Measurements from ENCODE around the gene STMN3.
"Not testable (repeated sequence)": the region's sequence is repeated elsewhere in the genome, so short reads cannot be mapped to it uniquely, and the experiment has no call there.

Gene STMN3

DNA sequence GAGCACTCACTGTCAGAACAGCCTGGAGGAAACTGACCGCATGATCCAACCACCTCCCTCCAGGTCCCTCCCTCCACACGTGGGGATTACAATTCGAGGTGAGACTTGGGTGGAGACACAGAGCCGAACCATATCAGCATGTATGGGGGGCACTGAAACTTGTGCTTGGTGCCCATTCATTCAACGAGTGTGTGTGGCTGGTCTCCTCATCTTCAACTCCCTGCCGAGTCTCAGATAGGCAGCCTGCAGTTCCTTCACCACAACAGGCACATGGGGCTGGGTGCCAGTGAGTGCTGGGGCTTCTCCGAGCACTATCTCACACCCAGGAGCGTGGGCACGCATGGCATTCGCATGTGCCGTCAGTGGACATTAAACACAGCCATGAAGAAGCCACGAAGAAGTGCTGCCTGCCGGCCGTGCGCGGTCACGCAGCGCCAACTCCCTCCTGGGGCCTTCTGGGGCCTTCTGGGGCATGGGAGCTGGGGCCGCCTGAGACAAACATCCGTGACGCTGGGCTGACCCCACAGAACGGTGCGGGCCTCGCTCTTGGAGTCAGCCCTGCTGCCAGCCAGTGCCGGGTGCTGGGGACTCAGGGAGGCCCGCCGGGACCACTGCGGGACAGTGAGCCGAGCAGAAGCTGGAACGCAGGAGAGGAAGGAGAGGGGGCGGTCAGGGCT, 4.2 kb upstream of the STMN3 start:
- DNase-seq (ENCODE audit: low read depth), result no peak

- no peak for DNase-seq (ENCODE audit: low read depth)
Measured at GRCh38 chr20:63656451-63656850, 3.2 kb upstream of the STMN3 start.

DNA sequence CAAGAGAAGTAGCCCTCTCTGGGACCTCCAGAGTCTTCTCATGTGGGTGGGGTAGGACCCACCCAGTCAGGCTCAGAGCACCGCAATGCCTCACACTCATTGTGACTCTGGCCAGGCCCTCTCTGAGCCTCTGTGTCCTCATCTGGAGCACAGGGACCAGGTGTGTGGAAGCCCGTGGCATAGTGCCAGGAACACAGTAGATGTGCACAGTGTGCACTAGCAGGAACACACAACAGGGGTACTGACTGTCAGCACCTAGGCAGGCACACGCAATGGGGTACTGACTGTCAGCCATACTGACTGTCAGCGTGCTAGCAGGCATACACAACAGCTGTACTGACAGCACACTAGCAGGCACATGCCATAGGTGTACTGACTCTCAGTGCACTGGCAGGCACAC, 2.0 kb upstream of the STMN3 start:
- DNase-seq (ENCODE audit: low read depth), result no peak

GRCh38 chr20:63653974-63654668, 897 bp upstream of the STMN3 start:
- no peak for DNase-seq (ENCODE audit: low read depth)

GRCh38 chr20:63652192-63652980, 838 bp downstream of the STMN3 start:
- DNase-seq (ENCODE audit: low read depth), result no peak

DNA sequence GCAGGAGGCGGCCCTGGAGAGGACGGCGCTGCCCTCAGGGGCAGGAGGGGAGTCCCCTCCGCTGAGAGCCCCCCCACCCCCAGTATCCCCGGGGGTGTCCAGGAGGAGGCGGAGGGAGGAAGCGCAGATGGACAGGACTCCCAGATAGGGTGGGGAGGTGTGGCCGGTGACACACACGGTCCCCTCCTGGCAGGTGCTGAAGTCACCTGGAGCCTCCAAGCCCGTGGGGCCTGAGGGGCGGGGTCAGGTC, 1.4 kb downstream of the STMN3 start:
- DNase-seq (ENCODE audit: low read depth), result no peak

DNA sequence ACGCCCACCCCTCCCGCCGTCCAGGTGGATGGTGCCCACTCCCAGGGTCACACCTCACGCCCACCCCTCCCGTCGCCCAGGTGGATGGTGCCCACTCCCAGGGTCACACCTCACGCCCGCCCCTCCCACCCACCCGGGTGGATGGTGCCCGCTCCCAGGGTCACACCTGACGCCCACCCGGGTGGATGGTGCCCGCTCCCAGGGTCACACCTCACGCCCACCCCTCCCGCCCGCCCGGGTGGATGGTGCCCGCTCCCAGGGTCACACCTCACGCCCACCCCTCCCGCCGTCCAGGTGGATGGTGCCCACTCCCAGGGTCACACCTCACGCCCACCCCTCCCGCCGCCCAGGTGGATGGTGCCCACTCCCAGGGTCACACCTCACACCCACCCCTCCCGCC, 2.7 kb downstream of the STMN3 start:
- DNase-seq (ENCODE audit: low read depth), result not testable (repeated sequence)

- no peak for DNase-seq (ENCODE audit: low read depth)
Measured at GRCh38 chr20:63648895-63649589, 4.2 kb downstream of the STMN3 start.

- no peak for DNase-seq (ENCODE audit: low read depth)
Measured at GRCh38 chr20:63648190-63648589, 5.0 kb downstream of the STMN3 start.

- DNase-seq (ENCODE audit: low read depth), result no peak
Measured at GRCh38 chr20:63645218-63645617, 8.0 kb downstream of the STMN3 start.

GRCh38 chr20:63643946-63644345, 9.3 kb downstream of the STMN3 start:
- no peak for DNase-seq (ENCODE audit: low read depth)

- no peak for DNase-seq (ENCODE audit: low read depth)
Measured at GRCh38 chr20:63643499-63643898, 9.7 kb downstream of the STMN3 start.

GRCh38 chr20:63642527-63643247, 10.5 kb downstream of the STMN3 start:
- no peak for DNase-seq (ENCODE audit: low read depth)

- no peak for DNase-seq (ENCODE audit: low read depth)
Measured at GRCh38 chr20:63641792-63642523, 11.3 kb downstream of the STMN3 start.

GRCh38 chr20:63641146-63641791, 12.0 kb downstream of the STMN3 start:
- no peak for DNase-seq (ENCODE audit: low read depth)

DNA sequence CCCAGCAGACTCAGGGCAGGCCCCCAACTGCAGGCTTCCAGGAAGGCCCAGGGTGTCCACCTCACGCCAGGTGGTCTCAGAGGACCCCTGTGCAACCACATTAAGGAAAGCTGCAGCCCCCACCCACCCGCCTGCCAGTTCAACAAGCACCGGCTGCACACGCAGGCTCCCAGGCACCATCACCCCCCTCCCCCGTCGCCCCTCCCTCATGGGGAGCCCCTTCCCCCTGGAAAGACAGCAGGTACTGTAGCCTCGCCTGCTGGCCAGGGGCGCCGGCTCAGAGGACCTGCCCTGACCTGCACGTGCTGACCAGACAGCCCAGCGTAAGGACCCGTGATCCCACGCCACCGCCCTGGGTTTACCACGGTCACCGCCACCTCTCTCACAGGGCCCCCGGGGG, 12.5 kb downstream of the STMN3 start:
- DNase-seq (ENCODE audit: low read depth), result not testable (repeated sequence)

- DNase-seq (ENCODE audit: low read depth), result no peak
Measured at GRCh38 chr20:63640086-63640485, 13.1 kb downstream of the STMN3 start.

DNA sequence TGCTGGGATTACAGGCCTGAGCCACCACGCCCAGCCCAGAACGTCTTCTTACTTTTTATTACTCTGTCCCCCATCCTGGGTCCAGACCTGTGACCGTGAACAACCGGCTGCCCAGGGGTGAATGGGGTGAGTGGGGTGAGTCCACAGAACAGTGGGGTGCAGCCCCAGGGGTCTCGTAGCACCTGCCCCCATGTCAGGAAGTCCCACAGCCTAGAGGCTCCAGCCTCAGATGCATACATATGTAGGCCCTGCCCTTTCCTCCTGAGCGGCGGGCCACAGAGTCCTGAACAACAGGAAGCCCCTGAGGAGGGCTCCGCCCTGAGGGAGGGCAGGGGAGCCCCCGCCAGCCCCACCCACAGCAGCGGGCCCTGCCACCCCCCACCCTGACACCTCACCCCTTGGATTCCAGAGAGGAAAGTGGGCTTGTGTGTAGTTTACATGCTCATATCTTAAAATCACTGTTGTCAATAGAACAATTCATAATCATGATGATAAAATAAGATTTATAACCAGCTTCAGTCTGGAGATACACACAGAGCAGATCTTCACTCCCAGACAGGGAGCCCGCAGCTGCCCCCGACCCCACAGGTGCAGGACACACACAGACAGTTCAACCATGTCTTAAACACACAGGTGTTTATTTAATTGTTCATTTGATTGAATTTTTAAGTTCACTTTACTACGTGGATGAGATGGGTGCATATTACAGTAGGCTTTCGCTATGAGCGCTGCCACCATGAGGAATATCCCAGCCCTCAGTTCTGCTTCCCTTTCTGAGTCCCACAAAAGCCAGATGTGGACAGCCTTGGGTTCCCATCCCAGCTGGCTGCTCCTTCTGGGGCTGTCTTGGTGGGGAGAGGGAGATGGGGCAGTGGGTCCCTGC, 13.9 kb downstream of the STMN3 start:
- DNase-seq (ENCODE audit: low read depth), result no peak

- no peak for DNase-seq (ENCODE audit: low read depth)
Measured at GRCh38 chr20:63636752-63637628, 16.2 kb downstream of the STMN3 start.
